Right atrium auricular region (tissue), 2 donors: ENCODE data around the gene AICDA. TPM values are rescaled to one million over a fixed set of nuclear protein-coding genes. Genes with fewer than 3 reads are reported as not detected.
"Not testable (repeated sequence)": the region's sequence is repeated elsewhere in the genome, so short reads cannot be mapped to it uniquely, and the experiment has no call there.

ENCODE experiments used
- DNase-seq: peaks from one replicate; pipeline ENCODE4 v3.0.0-alpha.2; 2019; ENCODE audit warnings: low spot score
- H3K27ac ChIP-seq, 2 donors: fragments of 200-600 bp; sonication (generic); 1 replicate in 1 of 2; 2 replicates in 1 of 2; pipeline ENCODE4 v1.5.1; 2016 to 2019
- H3K27me3 ChIP-seq, 2 donors: fragments of 200-600 bp; sonication (generic); one replicate each; pipeline versions ENCODE4 v1.5.1 to v1.6.0; 2017 to 2019
- H3K36me3 ChIP-seq: fragments of 200-600 bp; sonication (generic); one replicate; pipeline ENCODE4 v1.5.1; 2016
- H3K4me1 ChIP-seq, 2 donors: fragments of 200-600 bp; sonication (generic); one replicate each; pipeline versions ENCODE4 v1.5.1 to v1.6.0; 2017 to 2019
- H3K4me3 ChIP-seq, 2 donors: fragments of 200-600 bp; sonication (generic); 1 replicate in 1 of 2; 2 replicates in 1 of 2; pipeline ENCODE4 v1.5.1; 2017 to 2019; ENCODE audit warnings: mild to moderate bottlenecking in 1 of 2, moderate library complexity in 1 of 2
- H3K9me3 ChIP-seq, 2 donors: fragments of 200-600 bp; sonication (generic); one replicate each; pipeline ENCODE4 v1.5.1; 2019
- CTCF ChIP-seq, 2 donors: fragments of 200-600 bp; sonication (generic); IDR thresholded peaks; one replicate each; pipeline ENCODE4 v1.5.1; 2019; ENCODE audit warnings: antibody characterized with exemption in 2 of 2
- total RNA-seq, 2 donors: library from RNA; depleted of rRNA; stranded (reverse); fragments of >200 nt; gene quantifications; one replicate each; pipeline ENCODE4 v1.1.0, GENCODE V29; 2016

AICDA gene
- total RNA-seq, 2 donors from 2014 or later, result 0.12 TPM; not detected in 1

- no peak overlapping the region for H3K27ac ChIP-seq
- H3K4me3 ChIP-seq, result no peak overlapping the region
- H3K36me3 ChIP-seq, result no peaks in the 10 kb centered on the region
- no peaks in the 10 kb centered on the region for H3K27me3 ChIP-seq
- H3K9me3 ChIP-seq, result no peaks in the 10 kb centered on the region
- no peak for TF ChIP-seq CTCF (IDR thresholded peaks at IDR 0.05)
- H3K4me1 ChIP-seq, result no peaks in the 10 kb centered on the region
- DNase-seq, result peak; percentile 55
These were observed 25.0 kb upstream of the AICDA start for GRCh38 chr12:8637666-8638065.

- Histone ChIP-seq H3K27ac (no peak overlapping the region), H3K36me3 (no peaks in the 10 kb centered on the region), H3K27me3 (no peaks in the 10 kb centered on the region), H3K4me3 (no peak overlapping the region), H3K9me3 (no peaks in the 10 kb centered on the region), H3K4me1 (no peaks in the 10 kb centered on the region)
- peak; percentile 32 for DNase-seq
- TF ChIP-seq CTCF (IDR thresholded peaks at IDR 0.05), result no peak
These were observed 24.6 kb upstream of the AICDA start for GRCh38 chr12:8637244-8637643.

GRCh38 chr12:8636581-8636980 lies 23.9 kb upstream of the AICDA start:
- no peaks in the 10 kb centered on the region for H3K4me1 ChIP-seq
- no peaks in the 10 kb centered on the region for H3K36me3 ChIP-seq
- H3K27ac ChIP-seq, result no peak overlapping the region
- TF ChIP-seq CTCF (IDR thresholded peaks at IDR 0.05), result no peak
- no peaks in the 10 kb centered on the region for H3K9me3 ChIP-seq
- no peak overlapping the region for H3K4me3 ChIP-seq
- H3K27me3 ChIP-seq, result no peaks in the 10 kb centered on the region
- DNase-seq, result no peak

GRCh38 chr12:8636007-8636346 lies 23.3 kb upstream of the AICDA start:
- H3K4me3 ChIP-seq, H3K36me3 ChIP-seq, DNase-seq, H3K4me1 ChIP-seq, H3K27me3 ChIP-seq, H3K27ac ChIP-seq, H3K9me3 ChIP-seq: not testable (repeated sequence)

GRCh38 chr12:8635342-8636006 lies 22.8 kb upstream of the AICDA start:
- H3K4me3 ChIP-seq, H3K36me3 ChIP-seq, H3K27me3 ChIP-seq, H3K4me1 ChIP-seq, H3K9me3 ChIP-seq, H3K27ac ChIP-seq: not testable (repeated sequence)
- peak; percentile 5 for DNase-seq

GRCh38 chr12:8630131-8630530 lies 17.5 kb upstream of the AICDA start:
- Histone ChIP-seq H3K4me1 (peaks cover 0 to 5% of the 10 kb centered on the region in 2 donors), H3K4me3 (no peak overlapping the region), H3K27me3 (no peaks in the 10 kb centered on the region), H3K36me3 (no peaks in the 10 kb centered on the region), H3K9me3 (no peaks in the 10 kb centered on the region), H3K27ac (no peak overlapping the region)
- no peak for TF ChIP-seq CTCF (IDR thresholded peaks at IDR 0.05)
- no peak for DNase-seq

GRCh38 chr12:8629486-8630033 lies 16.9 kb upstream of the AICDA start:
- Histone ChIP-seq H3K27ac (no peak overlapping the region), H3K4me1 (peaks cover 0 to 5% of the 10 kb centered on the region in 2 donors), H3K36me3 (no peaks in the 10 kb centered on the region), H3K9me3 (no peaks in the 10 kb centered on the region), H3K27me3 (no peaks in the 10 kb centered on the region), H3K4me3 (no peak overlapping the region)
- TF ChIP-seq CTCF (IDR thresholded peaks at IDR 0.05), result no peak
- peak; percentile 4 for DNase-seq
